AG04450 (cell line): Measurements from ENCODE around the gene KRT86. TPM values are rescaled to one million over a fixed set of nuclear protein-coding genes. Genes with fewer than 3 reads are reported as not detected.

Experiments
- CTCF ChIA-PET: fragments of 300-600, 350-600 bp; formaldehyde crosslinking; extraction: SDS; loops from one replicate; lab custom pipeline; 2022; ENCODE audit warnings: antibody characterized with exemption, inconsistent platforms; lab: Charles Lee
- POLR2A ChIA-PET: fragments of 350-600 bp; formaldehyde crosslinking; extraction: SDS; loops from one replicate; lab custom pipeline; 2021; ENCODE audit warnings: antibody characterized with exemption, inconsistent platforms; lab: Yijun Ruan, JAX
- DNase-seq: peaks from one replicate; pipeline ENCODE4 v3.0.0-alpha.2; 2011; ENCODE audit warnings: low read depth, low spot score
- H3K27ac ChIP-seq: one replicate; pipeline ENCODE4 v1.5.1; 2012; ENCODE audit warnings: low read depth, low read length, control low read depth
- H3K27me3 ChIP-seq: one replicate; pipeline ENCODE4 v1.6.0; 2012; ENCODE audit warnings: low read length; ENCODE audit not compliant: control insufficient read depth, insufficient read depth
- H3K4me3 ChIP-seq: 2 replicates; pipeline ENCODE4 v1.5.1; 2011; ENCODE audit warnings: mild to moderate bottlenecking, low read depth, low read length, control low read depth
- H3K9me3 ChIP-seq: 2 replicates; pipeline ENCODE4 v1.5.1; 2012; ENCODE audit warnings: low read length; ENCODE audit not compliant: control insufficient read depth, insufficient read depth
- polyA plus RNA-seq: library from polyadenylated mRNA; depleted of rRNA; stranded (reverse); fragments of >200 nt; gene quantifications from 2 replicates; pipeline ENCODE4 v1.2.3, GENCODE V29; 2011
- TF ChIP-seq, protein P1 (sequence below): IDR thresholded peaks from 2 replicates; pipeline ENCODE4 v1.5.1; 2011; ENCODE audit warnings: low read depth, low read length, control low read depth, inconsistent platforms

Gene KRT86
- polyA plus RNA-seq, 1 experiment = 0.04 TPM

DNA sequence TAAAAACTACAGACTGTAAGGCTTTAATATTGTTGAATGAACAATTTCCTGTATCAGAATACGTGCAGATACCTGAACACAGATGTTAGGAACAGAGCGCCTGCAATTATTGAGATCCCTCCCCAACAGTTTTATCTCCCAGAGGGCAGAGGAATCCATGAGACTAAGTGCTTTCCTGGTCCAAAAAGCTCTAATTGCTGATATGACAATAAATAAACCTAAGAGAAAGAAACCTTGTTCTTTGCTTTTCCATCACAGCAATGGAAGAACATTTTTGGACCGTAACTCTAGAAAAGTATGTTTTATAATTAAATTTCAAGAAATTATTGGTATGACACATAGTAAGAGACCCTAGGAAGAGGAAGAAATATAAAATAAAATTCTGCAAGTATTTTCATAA is 59.7 kb downstream of the KRT86 start:
- H3K4me3 ChIP-seq = no peak overlapping the region
- peaks cover 4% of the 10 kb centered on the region for H3K9me3 ChIP-seq
- no peak overlapping the region for H3K27ac ChIP-seq
- no peak for DNase-seq
- TF ChIP-seq, protein P1, sequence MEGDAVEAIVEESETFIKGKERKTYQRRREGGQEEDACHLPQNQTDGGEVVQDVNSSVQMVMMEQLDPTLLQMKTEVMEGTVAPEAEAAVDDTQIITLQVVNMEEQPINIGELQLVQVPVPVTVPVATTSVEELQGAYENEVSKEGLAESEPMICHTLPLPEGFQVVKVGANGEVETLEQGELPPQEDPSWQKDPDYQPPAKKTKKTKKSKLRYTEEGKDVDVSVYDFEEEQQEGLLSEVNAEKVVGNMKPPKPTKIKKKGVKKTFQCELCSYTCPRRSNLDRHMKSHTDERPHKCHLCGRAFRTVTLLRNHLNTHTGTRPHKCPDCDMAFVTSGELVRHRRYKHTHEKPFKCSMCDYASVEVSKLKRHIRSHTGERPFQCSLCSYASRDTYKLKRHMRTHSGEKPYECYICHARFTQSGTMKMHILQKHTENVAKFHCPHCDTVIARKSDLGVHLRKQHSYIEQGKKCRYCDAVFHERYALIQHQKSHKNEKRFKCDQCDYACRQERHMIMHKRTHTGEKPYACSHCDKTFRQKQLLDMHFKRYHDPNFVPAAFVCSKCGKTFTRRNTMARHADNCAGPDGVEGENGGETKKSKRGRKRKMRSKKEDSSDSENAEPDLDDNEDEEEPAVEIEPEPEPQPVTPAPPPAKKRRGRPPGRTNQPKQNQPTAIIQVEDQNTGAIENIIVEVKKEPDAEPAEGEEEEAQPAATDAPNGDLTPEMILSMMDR = no peak
- POLR2A ChIA-PET = no interaction called here
- CTCF ChIA-PET = interaction anchor here (3.8 kb wide), 1 partner anchor 177 kb away, joined by 14 read pairs; no protein-coding TSS in a partner anchor
- H3K27me3 ChIP-seq = peaks cover 31% of the 10 kb centered on the region

DNA sequence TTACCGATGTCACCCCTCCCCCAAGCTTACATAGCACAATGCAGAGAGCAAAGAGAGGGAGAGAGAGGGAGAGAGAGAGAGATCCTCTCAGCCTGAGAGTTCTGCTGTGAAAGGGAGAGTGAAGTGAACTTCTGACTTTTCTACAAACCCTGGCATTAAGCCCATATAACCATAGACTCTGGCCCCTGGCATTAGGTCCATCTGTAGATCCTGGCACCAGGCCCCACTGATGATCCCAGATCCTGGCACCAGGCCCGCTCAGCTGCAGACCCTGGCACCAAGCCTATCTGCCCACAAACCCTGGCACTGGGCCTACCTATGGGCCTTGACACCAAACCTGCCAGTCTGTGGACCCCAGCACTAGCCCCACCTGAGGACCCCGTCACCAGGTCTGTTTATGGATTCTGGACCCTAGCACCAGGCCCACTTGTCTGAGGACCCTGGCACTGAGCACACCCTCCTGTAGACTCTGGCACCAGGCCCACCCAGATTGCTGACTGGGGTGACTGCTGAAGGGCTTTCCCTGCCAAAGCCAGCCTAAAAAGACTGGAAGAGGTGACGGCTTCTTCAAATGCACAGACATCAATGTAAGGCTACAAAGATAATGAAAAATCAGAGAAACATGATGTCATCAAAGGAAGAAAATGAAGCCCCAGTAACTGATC is 61.3 kb downstream of the KRT86 start:
- no peak overlapping the region for H3K27ac ChIP-seq
- TF ChIP-seq, protein P1 = no peak
- H3K4me3 ChIP-seq = no peak overlapping the region
- peaks cover 26% of the 10 kb centered on the region for H3K27me3 ChIP-seq
- ChIA-PET CTCF (interaction anchor here (0.6 to 0.8 kb wide), 2 partner anchors 9 to 17 kb away, joined by 3 to 6 read pairs; no protein-coding TSS in a partner anchor), POLR2A (no interaction called here)
- no peak for DNase-seq
- H3K9me3 ChIP-seq = peaks cover 4% of the 10 kb centered on the region

DNA sequence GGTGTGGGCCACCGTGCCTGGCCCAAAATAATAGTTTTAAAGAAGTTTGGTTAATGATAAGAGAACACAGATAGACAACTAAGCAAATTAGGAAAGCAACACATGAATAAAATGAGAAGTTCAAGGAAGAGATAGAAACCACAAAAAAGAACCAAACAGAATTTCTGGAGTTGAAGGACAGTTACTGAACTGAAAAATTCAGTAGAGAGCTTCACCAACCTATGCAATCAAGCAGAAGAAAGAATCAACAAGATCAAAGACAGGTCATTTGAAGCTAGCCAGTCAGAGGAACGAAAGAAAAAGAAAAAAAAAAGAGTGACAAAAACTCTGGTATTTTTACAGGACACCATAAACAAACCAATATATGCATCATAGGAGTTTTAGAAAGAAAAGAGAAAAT is 62.2 kb downstream of the KRT86 start:
- Histone ChIP-seq H3K4me3 (no peak overlapping the region), H3K9me3 (peaks cover 4% of the 10 kb centered on the region), H3K27ac (no peak overlapping the region), H3K27me3 (peaks cover 19% of the 10 kb centered on the region)
- DNase-seq = no peak
- POLR2A ChIA-PET = interaction anchor here (0.7 kb wide), 1 partner anchor 123 kb away, joined by 7 read pairs; no protein-coding TSS in a partner anchor
- CTCF ChIA-PET = interaction anchor here (0.6 to 4.4 kb wide), 2 partner anchors 9 to 16 kb away, joined by 6 to 20 read pairs; no protein-coding TSS in a partner anchor
- TF ChIP-seq, protein P1 = no peak

DNA sequence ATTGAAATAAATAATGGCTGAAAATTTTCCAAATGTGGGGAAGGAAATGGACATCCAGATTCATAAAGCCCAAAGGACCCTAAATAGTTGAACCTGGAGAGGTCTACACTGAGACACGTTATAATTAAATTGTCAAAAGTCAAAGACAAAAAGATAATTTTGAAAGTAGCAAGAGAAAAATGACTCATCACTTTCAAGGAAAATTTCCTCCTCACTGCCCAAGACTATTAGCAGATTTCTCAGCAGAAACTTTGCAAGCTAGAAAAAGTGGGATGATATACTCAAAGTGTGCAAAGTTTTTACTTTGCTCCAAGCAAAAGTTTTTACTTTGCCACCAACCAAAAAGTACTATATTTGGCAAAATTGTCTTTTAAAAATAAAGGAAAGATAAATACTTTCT is 62.6 kb downstream of the KRT86 start:
- peaks cover 19% of the 10 kb centered on the region for H3K27me3 ChIP-seq
- TF ChIP-seq, protein P1 = no peak
- H3K4me3 ChIP-seq = no peak overlapping the region
- no peak overlapping the region for H3K27ac ChIP-seq
- peaks cover 4% of the 10 kb centered on the region for H3K9me3 ChIP-seq
- POLR2A ChIA-PET = no interaction called here
- DNase-seq = no peak
- CTCF ChIA-PET = interaction anchor here (4.4 kb wide), 1 partner anchor 9 kb away, joined by 20 read pairs; no protein-coding TSS in a partner anchor
